Esophagus squamous epithelium (tissue), 5 donors: ENCODE measurements around the gene SPTLC3. TPM values are rescaled to one million over a fixed set of nuclear protein-coding genes. Genes with fewer than 3 reads are reported as not detected.

ENCODE experiments used
- DNase-seq: peaks from one replicate; lab custom pipeline; 2025; lab: John Stamatoyannopoulos, UW
- H3K27ac ChIP-seq, 4 donors: fragments of 200-600 bp; sonication (generic); one replicate each; pipeline ENCODE4 v1.5.1; 2016 to 2019; ENCODE audit warnings: mild to moderate bottlenecking in 1 of 4
- H3K27me3 ChIP-seq, 4 donors: fragments of 200-600 bp; sonication (generic); 1 replicate in 3 of 4; 2 replicates in 1 of 4; pipeline versions ENCODE4 v1.5.1 to v1.6.0; 2017 to 2021; ENCODE audit warnings: antibody characterized with exemption in 1 of 4
- H3K36me3 ChIP-seq, 3 donors: fragments of 200-600 bp; sonication (generic); one replicate each; pipeline ENCODE4 v1.5.1; 2016 to 2019
- H3K4me1 ChIP-seq, 3 donors: fragments of 200-600 bp; sonication (generic); one replicate each; pipeline ENCODE4 v1.5.1; 2017 to 2019
- H3K4me3 ChIP-seq, 4 donors: fragments of 200-600 bp; sonication (generic); 1 replicate in 3 of 4; 2 replicates in 1 of 4; pipeline ENCODE4 v1.5.1; 2016 to 2019; ENCODE audit warnings: mild to moderate bottlenecking in 2 of 4, moderate library complexity in 1 of 4
- H3K9me3 ChIP-seq, 3 donors: fragments of 200-600 bp; sonication (generic); one replicate each; pipeline ENCODE4 v1.5.1; 2016 to 2019
- POLR2A ChIP-seq, 4 donors: fragments of 450-650 bp; IDR thresholded peaks; one replicate each; pipeline ENCODE4 v1.6.1; 2017; ENCODE audit warnings: antibody characterized with exemption in 4 of 4, mild to moderate bottlenecking in 4 of 4, moderate library complexity in 3 of 4
- whole genome bisulfite sequencing, 2 donors: methylation state at CpG; one replicate each; pipeline ENCODE4 v1.1.5; 2018; 5-methylcytosine and 5-hydroxymethylcytosine counted together
- intact Hi-C: fragments of 100-400 bp; cut with DNase I; formaldehyde crosslinking; loops from one replicate; pipeline ENCODE4 v1.15.0; 2022
- total RNA-seq, 4 donors: library from RNA; depleted of rRNA; stranded (reverse); fragments of >200 nt; gene quantifications; one replicate each; pipeline ENCODE4 v1.1.0, GENCODE V29; 2016
- TF ChIP-seq, protein P1 (sequence below), 6 experiments: fragments of 450-650 bp in 4 of 6; fragments of 200-600 bp in 2 of 6; sonication (generic) in 2 of 6; IDR thresholded peaks; one replicate each; pipeline ENCODE4 v1.5.1; 2016 to 2019; ENCODE audit warnings: antibody characterized with exemption in 6 of 6, mild to moderate bottlenecking in 4 of 6, moderate library complexity in 4 of 6
- donor health status: DM: yes; HTN: yes; CAD: no.

The SPTLC3 gene
- total RNA-seq, 4 donors from 2014 or later = 6.9 to 9.1 (median 7.3) TPM

DNA sequence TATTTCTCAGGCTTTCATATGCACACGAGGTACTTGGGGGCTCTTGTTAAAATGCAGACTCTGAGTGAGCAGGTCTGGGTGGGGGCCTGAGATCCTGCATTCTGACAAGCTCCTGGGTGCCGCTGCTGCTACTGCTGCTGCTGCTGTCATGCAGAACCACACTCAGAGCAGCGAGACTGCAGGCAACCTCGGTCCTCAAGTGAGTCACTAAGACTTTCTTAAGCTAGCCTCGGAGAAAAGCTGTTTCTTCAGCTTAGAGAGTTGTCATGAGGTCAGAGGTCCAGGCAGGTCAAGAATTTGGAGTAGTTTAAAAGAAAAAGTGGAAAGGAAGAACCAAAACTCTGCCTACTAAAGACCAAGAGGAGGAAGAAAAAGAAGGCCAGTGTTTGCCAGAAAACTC, 92.9 kb downstream of the SPTLC3 start:
- Histone ChIP-seq H3K27me3 (no peaks in the 10 kb centered on the region), H3K9me3 (no peaks in the 10 kb centered on the region), H3K36me3 (no peaks in the 10 kb centered on the region), H3K4me3 (no peak overlapping the region), H3K27ac (no peak overlapping the region), H3K4me1 (peaks cover 0 to 46% (median 0%) of the 10 kb centered on the region in 3 donors)
- 74 to 82% methylated on average over 3 to 4 of the region's 5 CpGs for WGBS, 2 donors
- DNase-seq = no peak
- intact Hi-C loops = loop anchor here (10.0 kb wide), 1 partner anchor 1427 kb away; no protein-coding TSS in a partner anchor
- TF ChIP-seq POLR2A (IDR thresholded peaks at IDR 0.05) = no peak
- TF ChIP-seq, protein P1, sequence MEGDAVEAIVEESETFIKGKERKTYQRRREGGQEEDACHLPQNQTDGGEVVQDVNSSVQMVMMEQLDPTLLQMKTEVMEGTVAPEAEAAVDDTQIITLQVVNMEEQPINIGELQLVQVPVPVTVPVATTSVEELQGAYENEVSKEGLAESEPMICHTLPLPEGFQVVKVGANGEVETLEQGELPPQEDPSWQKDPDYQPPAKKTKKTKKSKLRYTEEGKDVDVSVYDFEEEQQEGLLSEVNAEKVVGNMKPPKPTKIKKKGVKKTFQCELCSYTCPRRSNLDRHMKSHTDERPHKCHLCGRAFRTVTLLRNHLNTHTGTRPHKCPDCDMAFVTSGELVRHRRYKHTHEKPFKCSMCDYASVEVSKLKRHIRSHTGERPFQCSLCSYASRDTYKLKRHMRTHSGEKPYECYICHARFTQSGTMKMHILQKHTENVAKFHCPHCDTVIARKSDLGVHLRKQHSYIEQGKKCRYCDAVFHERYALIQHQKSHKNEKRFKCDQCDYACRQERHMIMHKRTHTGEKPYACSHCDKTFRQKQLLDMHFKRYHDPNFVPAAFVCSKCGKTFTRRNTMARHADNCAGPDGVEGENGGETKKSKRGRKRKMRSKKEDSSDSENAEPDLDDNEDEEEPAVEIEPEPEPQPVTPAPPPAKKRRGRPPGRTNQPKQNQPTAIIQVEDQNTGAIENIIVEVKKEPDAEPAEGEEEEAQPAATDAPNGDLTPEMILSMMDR (IDR thresholded peaks at IDR 0.05) = no peak

DNA sequence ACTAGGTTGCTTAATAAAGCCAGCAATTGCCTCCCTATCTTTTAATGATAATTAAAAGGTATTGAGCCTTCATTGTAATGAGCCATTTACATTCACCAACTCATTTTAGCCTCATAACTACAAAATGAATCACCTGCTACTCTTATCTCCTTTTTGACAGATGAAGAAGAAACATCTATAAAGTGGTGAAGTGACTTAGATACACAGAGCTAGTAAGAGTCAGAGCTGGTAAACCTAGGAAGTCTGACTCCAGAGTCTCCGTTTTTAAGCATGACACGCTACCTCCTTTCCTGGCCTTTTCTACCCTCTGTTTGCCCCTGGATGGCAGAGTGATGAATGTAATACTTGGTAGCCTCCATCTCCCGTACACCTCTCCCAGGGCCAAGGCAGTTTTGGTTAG, 93.5 kb downstream of the SPTLC3 start:
- Histone ChIP-seq H3K36me3 (no peaks in the 10 kb centered on the region), H3K27ac (no peak overlapping the region), H3K27me3 (no peaks in the 10 kb centered on the region), H3K9me3 (no peaks in the 10 kb centered on the region), H3K4me3 (no peak overlapping the region), H3K4me1 (peaks cover 0 to 46% (median 0%) of the 10 kb centered on the region in 3 donors)
- 80 to 87% methylated on average over 3 of the region's 3 CpGs for WGBS, 2 donors
- intact Hi-C loops = loop anchor here (10.0 kb wide), 1 partner anchor 1427 kb away; no protein-coding TSS in a partner anchor
- DNase-seq = no peak
- no peak for TF ChIP-seq POLR2A (IDR thresholded peaks at IDR 0.05)
- TF ChIP-seq, protein P1 (IDR thresholded peaks at IDR 0.05) = no peak

DNA sequence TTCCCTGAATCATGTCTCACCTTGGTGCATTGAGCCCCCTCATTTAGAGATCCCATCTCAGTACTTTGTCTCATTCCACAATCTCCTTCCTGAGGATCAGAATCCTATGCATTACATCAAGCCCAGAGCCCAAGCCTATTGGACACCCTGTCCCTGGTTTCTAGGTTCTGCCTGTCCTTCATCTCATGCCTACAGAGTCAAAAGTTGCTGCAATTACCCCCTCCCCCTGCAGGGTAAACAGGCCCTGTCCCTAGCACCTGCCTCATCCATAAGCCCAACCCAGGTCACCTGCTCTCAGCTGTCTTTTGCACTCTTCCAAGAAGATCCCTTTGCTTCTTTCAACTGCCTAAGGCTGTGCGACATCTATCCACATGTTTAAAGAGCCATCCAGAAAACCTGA, 93.9 kb downstream of the SPTLC3 start:
- WGBS, 2 donors = 81 to 86% methylated on average over 1 of the region's 1 CpG
- DNase-seq = no peak
- intact Hi-C loops = loop anchor here (10.0 kb wide), 1 partner anchor 1428 kb away; no protein-coding TSS in a partner anchor

DNA sequence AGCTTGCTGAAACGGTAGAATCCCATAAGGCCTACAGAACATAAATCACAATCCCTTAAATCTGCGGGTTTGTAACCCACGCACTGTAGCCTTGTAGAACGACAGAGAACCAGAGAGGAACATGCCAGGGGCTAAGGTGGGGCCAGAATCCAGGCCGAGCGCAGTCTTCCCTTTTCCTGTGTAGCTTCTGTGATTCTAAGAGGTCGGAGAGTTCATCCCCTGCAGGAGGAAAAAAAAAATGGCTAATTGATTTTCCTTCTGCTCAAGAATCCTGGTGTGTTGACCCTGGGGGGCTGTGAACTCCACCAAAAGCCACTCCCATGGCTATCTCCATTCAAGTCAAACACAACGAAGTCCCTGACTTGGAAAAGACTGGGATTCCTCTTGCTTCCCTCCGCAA, 96.3 kb downstream of the SPTLC3 start:
- H3K9me3 ChIP-seq = no peaks in the 10 kb centered on the region
- H3K36me3 ChIP-seq = no peaks in the 10 kb centered on the region
- 59% methylated on average over 9 of the region's 9 CpGs for WGBS, 2 donors
- H3K4me3 ChIP-seq = no peak overlapping the region
- TF ChIP-seq POLR2A (IDR thresholded peaks at IDR 0.05) = no peak
- TF ChIP-seq, protein P1 (IDR thresholded peaks at IDR 0.05) = no peak
- intact Hi-C loops = loop anchor here (5.0 to 10.0 kb wide), 3 partner anchors 138 to 1430 kb away; no protein-coding TSS in a partner anchor
- no peak for DNase-seq
- H3K4me1 ChIP-seq = peaks cover 0 to 32% (median 0%) of the 10 kb centered on the region in 3 donors
- no peak overlapping the region for H3K27ac ChIP-seq
- H3K27me3 ChIP-seq = no peaks in the 10 kb centered on the region

More for the DNA sequence above, 93.9 kb downstream of the SPTLC3 start:
- Histone ChIP-seq H3K27ac (no peak overlapping the region), H3K36me3 (no peaks in the 10 kb centered on the region), H3K4me3 (no peak overlapping the region), H3K27me3 (no peaks in the 10 kb centered on the region), H3K4me1 (peaks cover 0 to 46% (median 0%) of the 10 kb centered on the region in 3 donors), H3K9me3 (no peaks in the 10 kb centered on the region)
- no peak for TF ChIP-seq POLR2A (IDR thresholded peaks at IDR 0.05)
- TF ChIP-seq, protein P1 (IDR thresholded peaks at IDR 0.05) = no peak

DNA sequence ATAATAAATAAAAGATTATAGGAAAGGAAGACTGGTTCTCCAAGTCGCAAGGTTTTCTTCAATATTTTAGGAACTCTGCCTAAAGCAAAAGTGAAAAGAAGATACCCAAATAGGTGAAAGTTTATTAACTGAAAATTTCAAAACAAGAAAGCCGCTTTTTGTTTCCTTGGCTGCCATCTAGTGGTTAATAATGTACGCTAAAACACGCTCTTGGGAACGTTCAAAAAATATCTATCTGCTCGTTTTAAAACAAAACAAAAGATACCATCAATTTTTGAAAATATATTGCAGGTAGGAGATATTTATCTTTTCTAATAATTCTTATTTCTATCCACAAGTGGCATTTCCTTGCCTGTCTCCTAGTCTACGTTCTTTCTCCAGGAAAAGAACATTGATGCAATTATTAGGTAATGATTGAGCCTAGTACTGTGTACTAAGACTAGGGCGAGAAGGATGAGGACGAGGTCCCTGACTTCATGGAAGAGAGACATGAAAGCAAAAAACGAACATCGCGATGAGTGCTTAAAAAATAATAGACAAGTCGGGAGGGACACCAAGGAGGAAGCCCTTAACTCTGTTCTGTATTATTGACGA, 97.2 kb downstream of the SPTLC3 start:
- DNase-seq = no peak
- no peak for TF ChIP-seq POLR2A (IDR thresholded peaks at IDR 0.05)
- TF ChIP-seq, protein P1 (IDR thresholded peaks at IDR 0.05) = peak; percentile 31 to 74 (median 44)
- intact Hi-C loops = loop anchor here (5.0 to 10.0 kb wide), 3 partner anchors 139 to 1431 kb away; no protein-coding TSS in a partner anchor
- WGBS, 2 donors = 38% methylated on average over 14 of the region's 14 CpGs
- Histone ChIP-seq H3K36me3 (peaks cover 0 to 5% (median 0%) of the 10 kb centered on the region in 3 donors), H3K4me3 (no peak overlapping the region), H3K4me1 (peaks cover 0 to 24% (median 0%) of the 10 kb centered on the region in 3 donors), H3K27me3 (no peaks in the 10 kb centered on the region), H3K9me3 (no peaks in the 10 kb centered on the region), H3K27ac (no peak overlapping the region)
